Mucosa of descending colon (tissue), 3 donors: ENCODE results near the gene TM6SF1. TPM values are rescaled to one million over a fixed set of nuclear protein-coding genes. Genes with fewer than 3 reads are reported as not detected.

ENCODE experiments used
- ATAC-seq: fragments of 200-7000 bp; cut with Tn5 transposase; one replicate; pipeline ENCODE4 v1.9.1; 2020; ENCODE audit warnings: mild to moderate bottlenecking, moderate library complexity
- DNase-seq, 3 donors: peaks; one replicate each; pipeline ENCODE4 v3.0.0-alpha.2; 2020
- H3K36me3 ChIP-seq: fragments of 200-600 bp; one replicate; pipeline ENCODE4 v1.8.0; 2021; ENCODE audit warnings: low read depth, mild to moderate bottlenecking
- H3K4me1 ChIP-seq: fragments of 200-600 bp; one replicate; pipeline ENCODE4 v1.8.0; 2021; ENCODE audit warnings: low read depth, mild to moderate bottlenecking
- H3K4me3 ChIP-seq: fragments of 200-600 bp; one replicate; pipeline ENCODE4 v1.8.0; 2021; ENCODE audit warnings: mild to moderate bottlenecking
- H3K9me3 ChIP-seq: fragments of 200-600 bp; one replicate; pipeline ENCODE4 v1.8.0; 2021; ENCODE audit warnings: mild to moderate bottlenecking
- intact Hi-C, 2 donors: fragments of 100-400 bp; cut with DNase I in 1 of 2; cut with micrococcal nuclease in 1 of 2; formaldehyde crosslinking; loops; one replicate each; pipeline versions ENCODE4 v1.11.0 to v1.11.1; 2022; cut with DNase I, micrococcal nuclease
- total RNA-seq, 3 donors: library from RNA; stranded (reverse); fragmentation: NEBNext Ultra II Directional in 2 of 3; extraction: Animal tissue kit (Norgen Biotek cat#: 25700) in 2 of 3; gene quantifications; one replicate each; pipeline versions ENCODE4 v1.2.1 to v1.2.4, GENCODE V29; 2021 to 2023
- TF ChIP-seq, protein P1 (sequence below): fragments of 200-600 bp; IDR thresholded peaks from one replicate; pipeline ENCODE4 v1.8.0; 2022; ENCODE audit warnings: antibody characterized with exemption, mild to moderate bottlenecking
- donor health status: DM: no; HTN: no; CAD: no; lungs with moderate emphysema.
- donor health status: DM: no; HTN: no; CAD: no.
- donor health status: DM: no; HTN: yes; CAD: no.

Gene TM6SF1
- total RNA-seq, 3 donors from 2014 or later = 1.2 to 4.9 (median 1.5) TPM

DNA sequence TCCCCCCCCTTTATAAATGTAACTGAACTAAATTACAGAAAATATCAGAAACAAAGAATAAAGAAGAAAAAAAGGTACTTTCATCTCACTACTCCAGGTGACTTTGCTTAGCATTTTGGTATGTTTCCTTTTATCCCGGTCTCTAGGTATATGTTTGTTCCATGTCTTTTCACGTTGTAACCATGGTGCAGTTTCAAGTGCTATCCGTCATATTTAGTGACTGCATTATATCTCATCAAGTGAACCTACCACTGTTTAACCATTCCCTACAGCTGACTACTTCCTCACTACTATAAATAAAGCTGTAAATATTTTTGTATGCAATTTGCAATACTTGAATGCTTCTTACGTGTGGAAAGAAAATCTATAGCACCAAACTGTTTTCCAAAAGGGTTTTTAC lies 42.6 kb upstream of the TM6SF1 start:
- intact Hi-C loops = no loop called here
- no peak overlapping the region for H3K4me3 ChIP-seq
- peaks cover 44% of the 10 kb centered on the region for H3K4me1 ChIP-seq
- TF ChIP-seq, protein P1, sequence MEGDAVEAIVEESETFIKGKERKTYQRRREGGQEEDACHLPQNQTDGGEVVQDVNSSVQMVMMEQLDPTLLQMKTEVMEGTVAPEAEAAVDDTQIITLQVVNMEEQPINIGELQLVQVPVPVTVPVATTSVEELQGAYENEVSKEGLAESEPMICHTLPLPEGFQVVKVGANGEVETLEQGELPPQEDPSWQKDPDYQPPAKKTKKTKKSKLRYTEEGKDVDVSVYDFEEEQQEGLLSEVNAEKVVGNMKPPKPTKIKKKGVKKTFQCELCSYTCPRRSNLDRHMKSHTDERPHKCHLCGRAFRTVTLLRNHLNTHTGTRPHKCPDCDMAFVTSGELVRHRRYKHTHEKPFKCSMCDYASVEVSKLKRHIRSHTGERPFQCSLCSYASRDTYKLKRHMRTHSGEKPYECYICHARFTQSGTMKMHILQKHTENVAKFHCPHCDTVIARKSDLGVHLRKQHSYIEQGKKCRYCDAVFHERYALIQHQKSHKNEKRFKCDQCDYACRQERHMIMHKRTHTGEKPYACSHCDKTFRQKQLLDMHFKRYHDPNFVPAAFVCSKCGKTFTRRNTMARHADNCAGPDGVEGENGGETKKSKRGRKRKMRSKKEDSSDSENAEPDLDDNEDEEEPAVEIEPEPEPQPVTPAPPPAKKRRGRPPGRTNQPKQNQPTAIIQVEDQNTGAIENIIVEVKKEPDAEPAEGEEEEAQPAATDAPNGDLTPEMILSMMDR = no peak
- no peaks in the 10 kb centered on the region for H3K9me3 ChIP-seq
- H3K36me3 ChIP-seq = no peaks in the 10 kb centered on the region
- DNase-seq = no peak
- no peak for ATAC-seq

GRCh38 chr15:83065431-83065830 lies 42.0 kb upstream of the TM6SF1 start:
- peaks cover 44% of the 10 kb centered on the region for H3K4me1 ChIP-seq
- ATAC-seq (no peak), DNase-seq (no peak)
- TF ChIP-seq, protein P1 = no peak
- intact Hi-C loops = no loop called here
- H3K4me3 ChIP-seq = no peak overlapping the region
- no peaks in the 10 kb centered on the region for H3K36me3 ChIP-seq
- no peaks in the 10 kb centered on the region for H3K9me3 ChIP-seq

DNA sequence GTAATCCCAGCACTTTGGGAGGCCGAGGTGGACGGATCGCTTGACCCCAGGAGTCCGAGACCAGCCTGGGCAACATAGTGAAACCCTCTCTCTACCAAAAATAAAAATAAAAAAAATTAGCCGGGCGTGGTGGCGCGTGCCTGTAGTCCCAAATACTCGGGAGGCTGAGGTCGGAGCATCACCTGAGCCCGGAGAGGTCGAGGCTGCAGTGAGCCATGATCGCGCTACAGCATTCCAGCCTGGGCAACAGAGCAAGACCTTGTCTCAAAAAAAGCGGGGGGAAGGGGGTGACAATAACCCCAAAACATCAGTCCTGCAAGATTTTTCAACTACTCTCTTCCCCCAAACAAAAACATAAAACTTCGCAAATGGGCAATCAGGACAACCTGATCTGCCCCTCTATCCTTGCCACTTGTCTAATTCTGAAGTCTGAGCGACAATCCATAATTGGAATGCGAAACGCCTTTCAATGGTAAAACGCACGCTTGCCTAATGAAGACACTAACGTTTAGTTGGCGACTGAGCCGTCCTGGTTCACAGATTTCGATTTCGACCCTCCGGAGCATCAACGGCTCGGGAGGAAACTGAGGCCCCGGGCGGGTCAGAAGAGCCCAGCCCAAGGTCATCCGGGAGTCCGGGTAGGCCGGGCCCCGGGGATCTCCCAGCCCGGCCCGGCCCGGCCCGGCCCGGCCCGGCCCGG lies 41.3 kb upstream of the TM6SF1 start:
- Histone ChIP-seq H3K4me3 (peak overlapping the region; percentile 88), H3K9me3 (no peaks in the 10 kb centered on the region), H3K36me3 (no peaks in the 10 kb centered on the region), H3K4me1 (peaks cover 43% of the 10 kb centered on the region)
- ATAC-seq = no peak
- TF ChIP-seq, protein P1 = no peak
- intact Hi-C loops = no loop called here
- DNase-seq = peak in 2 of 3 donors; percentile 27 to 46

DNA sequence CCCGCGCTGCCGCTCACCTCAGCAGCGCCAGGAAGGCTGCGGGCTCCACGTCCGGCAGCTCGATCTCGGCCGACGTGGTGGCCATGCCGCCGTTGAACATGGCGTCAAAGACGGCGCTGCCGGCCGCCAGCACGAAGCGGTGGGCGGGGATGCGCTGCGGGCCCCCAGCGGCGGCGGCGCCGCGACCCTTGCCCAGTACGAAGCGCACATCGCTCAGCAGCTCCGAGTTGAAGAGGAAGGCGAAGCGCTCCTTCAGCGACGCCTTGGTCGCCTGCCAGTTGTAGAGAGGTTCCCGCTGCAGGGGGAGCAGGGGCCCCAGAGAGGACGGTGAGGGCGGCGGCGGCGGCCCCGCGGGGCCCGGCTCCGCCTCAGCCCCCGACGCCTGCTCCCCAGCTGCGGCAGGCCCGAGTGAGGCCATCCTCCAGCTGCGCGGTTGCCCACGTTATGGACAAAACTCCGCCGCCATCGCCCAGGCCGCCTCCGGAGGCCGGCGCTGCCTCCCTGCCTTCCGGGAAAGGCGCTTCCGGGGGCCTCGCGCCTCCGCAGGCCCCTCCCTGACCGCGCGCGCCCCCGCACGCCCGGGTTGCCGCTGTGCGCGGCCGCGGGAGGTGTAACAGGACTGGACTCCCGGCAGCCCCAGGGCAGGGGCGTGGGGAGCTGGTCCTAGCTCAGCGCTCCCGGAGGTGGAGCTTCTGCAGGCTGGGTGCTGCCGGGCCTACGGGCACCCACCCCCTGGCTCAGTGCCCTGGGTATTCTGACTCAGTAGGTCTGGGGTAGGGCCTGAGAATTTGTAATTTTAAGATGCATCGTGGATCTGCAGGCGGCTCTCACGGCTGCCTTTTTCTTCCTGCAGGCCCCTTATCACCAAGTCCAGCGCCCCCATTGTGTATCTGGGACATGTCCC lies 40.5 kb upstream of the TM6SF1 start, which contains the start of gene BTBD1:
Gene BTBD1 (minus strand): TSS at position 519 of the 904 bp plus-strand sequence. CDS start 101 bp downstream, at position 418.
- TF ChIP-seq, protein P1 = peak; percentile 29
- intact Hi-C loops = no loop called here

GRCh38 chr15:83067638-83067962 lies 39.8 kb upstream of the TM6SF1 start:
- no peaks in the 10 kb centered on the region for H3K9me3 ChIP-seq
- intact Hi-C loops = no loop called here
- TF ChIP-seq, protein P1 = no peak

More for the DNA sequence above, 40.5 kb upstream of the TM6SF1 start, which contains the start of gene BTBD1:
- H3K4me3 ChIP-seq = peak within 1 kb of the TSS; percentile 88
- DNase-seq = peak; percentile 91 to 96 (median 96)
- ATAC-seq = peak; percentile 98
- no peaks in the 10 kb centered on the region for H3K36me3 ChIP-seq
- H3K9me3 ChIP-seq = no peaks in the 10 kb centered on the region
- peaks cover 35% of the 10 kb centered on the region for H3K4me1 ChIP-seq

More at GRCh38 chr15:83067638-83067962, 39.8 kb upstream of the TM6SF1 start:
- H3K36me3 ChIP-seq = no peaks in the 10 kb centered on the region
- H3K4me1 ChIP-seq = peaks cover 29% of the 10 kb centered on the region
- H3K4me3 ChIP-seq = no peak overlapping the region
- ATAC-seq (no peak), DNase-seq (no peak)
